NCI-H1436 (cell line): ENCODE data around the gene IL6R.
"Not testable (repeated sequence)": the region's sequence is repeated elsewhere in the genome, so short reads cannot be mapped to it uniquely, and the experiment has no call there.

ENCODE experiments used
- DNase-seq: peaks from one replicate; lab custom pipeline; 2025; lab: John Stamatoyannopoulos, UW

The IL6R gene

GRCh38 chr1:154483941-154484803, 79.0 kb downstream of the IL6R start:
- DNase-seq = peak; percentile 12

DNA sequence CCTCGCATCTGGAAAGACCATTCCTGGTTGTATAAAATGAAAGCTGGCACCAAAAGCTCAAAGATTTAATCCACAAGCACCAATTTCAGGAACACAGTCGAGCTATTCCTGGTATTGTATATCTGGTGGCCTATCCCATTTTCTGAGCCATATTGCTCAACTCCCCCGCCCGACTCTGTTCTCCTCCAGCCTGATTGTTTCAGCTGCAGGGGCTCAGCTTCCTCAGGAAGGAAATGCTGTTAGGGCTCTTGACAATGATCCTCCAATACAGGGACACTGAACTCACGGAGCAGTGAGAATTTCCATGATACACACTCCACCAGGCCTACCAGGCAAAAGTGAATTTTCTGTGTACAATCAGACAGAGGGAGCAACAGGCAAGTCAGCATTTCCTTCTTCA, 80.0 kb downstream of the IL6R start:
- DNase-seq = no peak

DNA sequence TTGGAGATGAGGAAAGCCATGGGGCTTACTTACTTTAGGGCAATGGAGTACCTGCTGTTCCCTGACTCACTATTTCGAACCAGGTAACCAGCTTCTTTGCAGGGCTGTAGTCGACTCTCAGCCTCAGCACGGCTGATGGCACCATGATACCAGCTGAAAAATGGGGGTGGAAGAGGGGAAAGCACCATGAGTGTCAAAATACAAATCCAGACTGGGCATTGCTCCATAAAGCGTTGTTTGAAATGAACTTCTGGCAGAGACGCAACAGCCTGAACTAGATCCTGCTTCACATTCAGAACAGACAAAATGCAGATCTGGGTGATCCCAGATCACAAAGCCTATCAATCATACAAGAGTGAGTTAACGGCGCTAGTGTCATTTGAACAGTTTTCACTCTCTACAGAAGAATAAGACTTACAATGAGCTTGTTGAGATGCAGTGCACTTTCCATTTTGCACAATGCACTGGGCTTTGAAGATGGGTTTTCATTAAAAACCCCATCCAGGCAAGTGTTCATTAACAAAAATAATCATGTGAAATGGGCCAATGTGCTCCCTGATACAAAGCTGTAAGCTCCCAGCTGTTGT, 80.9 kb downstream of the IL6R start:
- no peak for DNase-seq

GRCh38 chr1:154486756-154487155, 81.6 kb downstream of the IL6R start:
- DNase-seq = not testable (repeated sequence)

GRCh38 chr1:154488922-154489321, 83.8 kb downstream of the IL6R start:
- no peak for DNase-seq

- no peak for DNase-seq
These were observed 84.6 kb downstream of the IL6R start for GRCh38 chr1:154489695-154490274.

GRCh38 chr1:154490317-154490716, 85.2 kb downstream of the IL6R start:
- DNase-seq = no peak

- DNase-seq = no peak
These were observed 87.0 kb downstream of the IL6R start for GRCh38 chr1:154492115-154492514.

DNA sequence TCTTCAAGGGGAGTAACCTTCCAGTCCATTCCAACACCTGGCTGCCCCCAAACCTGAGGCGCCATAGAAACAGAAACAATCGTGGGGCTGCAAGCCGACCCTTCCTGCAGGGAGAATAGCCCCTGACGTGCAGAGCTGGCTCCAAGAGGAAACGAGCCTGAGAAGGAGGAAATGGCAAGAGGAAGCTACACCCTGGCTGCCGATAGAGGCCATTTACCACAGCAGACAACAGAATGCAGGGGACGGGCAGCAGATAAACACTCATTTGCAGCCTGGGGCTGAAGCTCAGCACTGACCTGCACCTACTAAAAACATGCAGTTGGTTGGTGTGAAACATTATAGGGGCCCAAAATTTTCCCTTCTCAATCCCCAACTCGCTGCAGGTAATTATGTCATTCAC, 88.1 kb downstream of the IL6R start:
- DNase-seq = no peak

- no peak for DNase-seq
These were observed 90.5 kb downstream of the IL6R start for GRCh38 chr1:154495496-154496273.

- DNase-seq = no peak
These were observed 91.2 kb downstream of the IL6R start for GRCh38 chr1:154496383-154496782.

DNA sequence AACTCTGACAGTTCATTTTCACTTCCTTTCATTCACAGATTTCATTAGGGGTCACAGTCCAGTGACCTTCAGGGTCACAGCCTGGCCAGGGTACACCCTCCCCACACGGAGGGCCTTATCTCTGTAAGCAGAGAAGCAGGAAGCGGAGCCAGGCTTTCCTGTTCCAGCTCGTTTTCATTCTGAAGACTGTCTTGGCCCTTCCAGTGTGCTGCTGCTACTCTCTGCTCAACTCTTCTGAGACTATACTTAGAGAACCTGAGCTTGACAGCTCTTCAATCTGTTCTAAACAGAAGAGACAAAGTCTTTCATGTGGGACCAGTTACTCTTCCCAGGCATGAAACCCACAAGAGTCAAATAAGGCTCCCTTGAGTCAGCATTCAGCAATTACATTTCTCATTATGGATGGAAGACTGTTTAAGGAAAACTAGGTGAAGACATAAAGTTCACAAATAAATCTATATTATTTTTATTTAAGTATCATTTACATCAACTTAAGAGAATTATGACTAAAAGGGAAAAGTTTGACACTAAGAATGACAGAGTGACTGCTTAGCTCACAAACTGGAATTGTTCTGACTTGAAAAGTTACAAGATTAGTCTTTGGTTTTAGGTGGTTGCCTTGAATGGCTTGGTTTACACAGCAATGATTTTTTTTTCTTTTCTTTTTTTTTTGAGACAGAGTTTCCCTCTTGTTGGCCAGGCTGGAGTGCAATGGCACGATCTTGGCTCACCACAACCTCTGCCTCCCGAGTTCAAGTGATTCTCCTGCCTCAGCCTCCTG, 92.1 kb downstream of the IL6R start:
- no peak for DNase-seq

- no peak for DNase-seq
These were observed 94.3 kb downstream of the IL6R start for GRCh38 chr1:154499446-154499845.

DNA sequence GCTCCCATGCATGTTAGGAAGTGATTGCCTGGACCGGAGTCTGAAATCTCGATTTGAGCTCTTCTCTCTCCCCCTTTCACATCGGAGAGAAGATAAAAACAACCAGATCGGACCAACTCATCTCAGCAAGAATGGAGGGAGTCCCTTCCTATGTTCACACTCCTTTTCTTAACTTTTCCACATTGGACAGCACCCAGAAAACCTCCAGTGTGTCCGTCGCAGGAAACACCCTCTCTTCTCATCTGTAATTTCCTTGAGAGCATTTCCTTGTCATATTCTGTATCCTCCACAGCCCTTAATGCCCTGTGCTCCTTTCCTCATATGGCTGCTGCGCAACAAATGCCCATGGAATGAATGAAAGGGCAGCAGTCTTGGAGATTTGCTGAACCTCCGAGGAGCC, 95.4 kb downstream of the IL6R start:
- DNase-seq = no peak

DNA sequence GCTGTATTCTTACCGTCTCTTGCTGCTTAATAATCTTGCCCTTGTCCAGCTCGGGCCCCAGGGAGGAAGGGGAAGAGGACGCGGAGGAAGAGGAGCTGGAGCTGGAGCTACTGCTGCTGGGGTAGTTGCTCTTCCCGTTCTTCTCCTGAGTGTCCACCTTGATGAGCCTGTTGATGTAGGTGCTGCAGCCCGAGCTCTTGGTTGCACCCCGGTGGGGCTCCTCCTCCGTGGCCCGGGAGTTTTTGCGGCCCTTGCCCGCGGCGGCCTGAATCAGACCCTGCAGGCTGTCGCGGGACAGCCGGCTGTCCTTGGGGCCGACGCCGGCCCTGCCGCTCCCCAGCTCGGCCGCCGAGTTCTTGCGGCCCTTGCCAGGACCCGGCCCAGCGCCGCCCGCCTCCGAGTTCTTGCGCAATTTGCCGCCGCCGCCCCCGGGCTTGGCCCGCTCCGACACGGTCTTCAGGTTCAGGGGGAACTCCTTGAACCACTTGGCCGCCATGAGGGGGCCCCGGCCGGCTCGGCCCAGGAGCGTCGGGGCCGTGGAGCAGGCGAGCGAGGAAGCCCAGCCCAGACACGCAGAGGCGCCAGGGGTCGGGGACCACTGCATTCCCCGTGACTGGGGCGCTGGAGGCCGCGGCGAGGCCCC, 96.4 kb downstream of the IL6R start:
- DNase-seq = no peak

DNA sequence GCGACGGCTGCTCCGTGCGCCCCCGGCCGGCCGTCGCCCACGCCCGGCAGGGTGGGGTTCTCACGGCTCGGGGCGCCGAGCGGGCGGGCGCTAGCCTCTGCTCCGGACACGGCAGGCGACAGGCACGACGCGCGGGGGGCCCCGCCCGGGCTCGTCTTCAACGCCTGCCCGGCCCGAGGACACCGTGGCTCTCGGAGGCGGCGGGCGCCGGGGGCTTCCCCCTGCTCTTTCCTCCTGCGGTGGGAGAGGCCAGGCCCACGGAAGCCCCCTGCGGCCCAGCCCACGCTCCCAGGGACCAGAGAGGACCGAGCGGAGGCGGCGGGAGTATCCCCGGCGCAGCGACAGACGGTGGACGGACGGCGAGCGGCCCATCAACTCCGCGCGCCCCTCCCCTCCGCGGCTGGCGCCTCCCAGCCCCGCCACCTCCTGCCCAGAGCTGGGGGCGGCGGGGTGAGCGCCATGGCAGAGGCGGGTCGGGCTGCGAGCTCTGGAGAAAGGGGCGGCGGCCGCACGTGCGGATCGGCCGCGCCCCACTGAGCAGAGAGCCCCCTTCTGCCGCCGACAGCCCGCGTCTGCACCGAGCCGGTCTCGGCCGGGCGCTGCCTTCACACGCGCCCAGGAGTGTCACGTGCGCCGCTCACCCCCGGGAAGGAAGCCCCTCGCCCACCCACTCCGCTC, 97.1 kb downstream of the IL6R start, which contains the start of the genes SHE and TDRD10:
Gene SHE, minus strand, starts transcription at position 347 of the 678 bp plus-strand sequence. CDS start 386 bp downstream, outside the sequence.
Gene TDRD10, plus strand, starts transcription at position 154 of the 678 bp plus-strand sequence. CDS start 4,685 bp downstream, outside the sequence.
- no peak for DNase-seq

GRCh38 chr1:154502744-154503115, 97.6 kb downstream of the IL6R start:
- DNase-seq = no peak

DNA sequence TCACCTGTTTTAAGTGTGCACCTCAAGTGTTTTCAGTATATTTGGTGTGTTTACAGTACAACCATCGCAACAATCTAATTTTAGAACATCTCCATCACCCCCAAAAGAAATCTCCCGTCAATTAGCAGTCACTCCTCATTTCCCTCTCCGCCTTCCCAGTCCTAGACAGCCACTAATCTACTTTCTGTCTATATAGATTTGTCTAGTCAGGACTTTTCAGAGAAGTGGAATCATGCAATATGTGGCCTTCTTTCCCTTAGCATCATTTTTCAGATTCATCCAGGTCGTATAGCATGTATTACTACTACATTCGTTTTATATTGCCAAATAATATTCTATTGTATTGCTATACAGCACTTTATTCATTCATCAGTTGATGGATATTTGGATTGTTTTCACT, 98.8 kb downstream of the IL6R start:
- no peak for DNase-seq

DNA sequence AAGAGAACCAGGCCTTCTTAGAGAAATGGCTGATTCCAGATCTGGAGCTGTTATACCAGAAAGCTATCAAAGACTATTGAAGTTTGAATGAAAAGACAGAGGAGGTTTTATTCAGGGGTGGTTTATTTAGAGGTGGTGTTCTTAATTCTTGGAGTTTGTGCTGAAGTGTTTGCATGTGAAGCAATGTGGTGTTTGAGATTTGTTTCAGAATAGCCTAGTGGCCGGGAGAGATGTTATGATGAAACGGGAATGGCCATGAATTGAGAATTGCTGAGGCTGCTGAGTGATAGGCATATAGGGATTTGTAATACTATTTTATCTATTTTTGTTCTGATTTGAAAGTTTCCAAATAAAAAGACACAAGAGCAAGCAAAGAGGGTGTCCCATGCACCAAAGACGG, 107.6 kb downstream of the IL6R start:
- DNase-seq = no peak

DNA sequence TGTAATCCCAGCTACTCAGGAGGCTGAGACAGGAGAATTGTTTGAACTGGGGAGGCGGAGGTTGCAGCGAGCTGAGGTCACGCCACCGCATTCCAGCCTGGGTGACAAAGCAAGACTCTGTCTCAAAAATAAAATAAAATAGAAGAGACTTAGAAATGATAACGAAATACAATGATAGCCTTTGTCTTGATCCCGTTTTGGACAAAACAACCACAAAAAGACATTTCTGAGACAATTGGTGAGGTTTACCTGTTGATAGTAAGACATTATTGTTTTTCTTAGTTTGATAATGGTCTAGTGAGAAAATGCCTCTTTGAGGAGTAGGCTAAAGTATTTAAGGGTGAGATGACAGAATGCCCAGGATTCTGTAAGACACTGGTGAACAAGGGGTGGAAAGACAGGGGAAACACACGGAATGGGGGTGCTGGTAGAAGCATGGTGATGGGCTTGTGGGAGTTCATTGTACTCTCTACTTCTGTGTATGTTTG, 109.0 kb downstream of the IL6R start:
- no peak for DNase-seq
